HG02884 (cell line): Measurements from ENCODE around the gene TNFSF8.

Experiments used
- ATAC-seq: cut with Tn5 transposase; IDR thresholded peaks from one replicate; pipeline ENCODE4 v1.9.1; 2021; ENCODE audit warnings: mild to moderate bottlenecking, moderate library complexity; ENCODE audit not compliant: unreplicated experiment

TNFSF8 gene

DNA sequence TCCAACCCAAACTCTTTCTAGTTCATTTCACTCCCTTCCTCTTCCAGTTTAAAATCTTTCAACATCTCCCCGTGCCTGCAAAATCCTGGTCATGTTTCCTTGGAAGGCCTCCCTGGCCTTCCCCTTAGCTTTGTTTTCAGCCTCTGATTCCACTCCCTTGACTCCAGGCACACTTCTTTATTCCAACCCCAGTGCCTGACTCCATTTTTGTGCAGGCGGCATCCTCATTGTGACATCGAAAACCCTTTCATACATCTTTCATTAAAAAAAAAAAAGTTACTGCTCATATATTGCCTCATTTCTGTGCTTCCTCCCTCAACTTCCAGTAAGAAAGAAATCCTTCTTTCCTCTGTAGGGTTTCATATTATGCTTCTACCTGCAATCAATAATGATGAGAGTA, 7.1 kb upstream of the TNFSF8 start:
- ATAC-seq = no peak

DNA sequence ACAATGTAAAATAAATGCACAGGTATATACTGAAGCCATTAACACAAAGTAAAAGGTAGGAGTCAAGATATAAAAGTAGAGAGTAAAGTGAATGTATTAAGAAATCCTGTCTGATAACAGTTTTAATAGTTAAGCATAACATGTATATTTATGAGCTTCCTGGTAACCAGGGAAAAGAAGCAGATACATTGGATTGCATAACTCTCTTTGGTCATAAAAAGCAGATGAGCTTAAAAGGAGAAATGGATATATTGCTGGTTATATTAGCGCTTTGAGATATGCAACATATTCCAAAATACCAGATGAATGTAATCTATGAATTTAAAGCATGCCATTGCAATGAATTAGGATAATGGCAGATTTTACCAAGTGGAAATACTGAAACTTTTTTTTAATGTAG, 6.2 kb upstream of the TNFSF8 start:
- ATAC-seq = no peak

- no peak for ATAC-seq
Measured at GRCh38 chr9:114935119-114935518, 4.7 kb upstream of the TNFSF8 start.

DNA sequence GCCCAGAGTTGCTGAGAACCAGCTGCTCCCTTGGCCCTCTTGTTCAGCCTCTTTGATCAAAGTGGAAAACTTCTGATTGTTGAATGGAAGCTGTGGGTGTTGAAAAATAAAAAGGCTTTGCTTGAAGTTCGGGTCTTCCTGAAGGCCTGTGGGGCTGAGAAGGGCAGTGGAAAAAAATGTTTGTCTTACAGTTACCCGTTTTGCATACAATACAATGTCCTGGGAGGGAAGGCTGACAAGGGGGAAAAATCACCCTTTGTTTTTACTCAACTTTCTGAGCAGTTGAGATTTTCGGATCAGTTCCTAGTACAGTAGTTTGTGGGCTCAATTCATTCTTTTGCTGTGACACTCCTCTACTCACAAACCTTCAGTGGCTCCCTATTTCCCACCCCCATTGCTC, 2.1 kb upstream of the TNFSF8 start:
- ATAC-seq = no peak

GRCh38 chr9:114931407-114931806, 1.0 kb upstream of the TNFSF8 start:
- no peak for ATAC-seq

- no peak for ATAC-seq
Measured at GRCh38 chr9:114929201-114929600, 1.2 kb downstream of the TNFSF8 start.

GRCh38 chr9:114928671-114929070, 1.7 kb downstream of the TNFSF8 start:
- ATAC-seq = no peak

DNA sequence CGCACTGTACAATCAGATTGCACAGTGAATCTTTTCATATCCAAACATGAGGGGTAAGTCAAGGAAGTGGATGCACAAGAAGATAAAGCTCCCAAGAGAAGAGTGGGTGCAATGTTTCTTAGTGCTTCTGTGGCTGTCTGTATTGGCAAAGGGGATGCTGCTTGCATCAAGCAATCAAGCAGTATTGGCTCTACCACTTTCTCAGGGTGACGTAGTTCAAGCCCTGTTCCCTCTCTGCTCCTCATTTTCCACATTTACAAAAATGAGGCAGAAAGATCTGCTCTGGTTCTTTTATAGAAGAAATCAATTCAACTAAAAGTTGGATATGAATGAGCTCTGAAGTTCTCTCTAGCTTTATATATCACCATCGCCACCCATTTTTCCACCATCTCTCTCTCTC, 2.3 kb downstream of the TNFSF8 start:
- ATAC-seq = no peak

GRCh38 chr9:114925672-114926071, 4.7 kb downstream of the TNFSF8 start:
- ATAC-seq = no peak

GRCh38 chr9:114925039-114925438, 5.4 kb downstream of the TNFSF8 start:
- ATAC-seq = no peak

DNA sequence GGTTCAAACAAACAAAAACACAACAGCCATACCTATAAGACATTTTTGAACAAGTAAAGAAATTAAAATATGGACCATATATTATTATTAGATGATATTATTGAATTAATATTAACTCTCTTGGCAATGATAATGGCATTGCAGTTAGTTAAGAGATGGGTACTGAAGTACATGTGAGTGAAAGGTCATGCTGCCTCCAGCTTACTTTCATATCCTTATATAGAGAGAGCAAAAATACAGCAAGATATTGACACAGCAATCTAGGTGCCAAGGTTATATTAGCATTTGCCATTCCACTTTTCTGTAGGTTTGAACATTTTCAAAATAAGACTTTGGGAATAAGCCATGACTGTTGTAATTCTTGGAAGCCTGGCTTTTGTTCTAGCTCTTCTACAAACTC, 6.1 kb downstream of the TNFSF8 start:
- ATAC-seq = no peak

GRCh38 chr9:114923918-114924317, 6.5 kb downstream of the TNFSF8 start:
- ATAC-seq = no peak

DNA sequence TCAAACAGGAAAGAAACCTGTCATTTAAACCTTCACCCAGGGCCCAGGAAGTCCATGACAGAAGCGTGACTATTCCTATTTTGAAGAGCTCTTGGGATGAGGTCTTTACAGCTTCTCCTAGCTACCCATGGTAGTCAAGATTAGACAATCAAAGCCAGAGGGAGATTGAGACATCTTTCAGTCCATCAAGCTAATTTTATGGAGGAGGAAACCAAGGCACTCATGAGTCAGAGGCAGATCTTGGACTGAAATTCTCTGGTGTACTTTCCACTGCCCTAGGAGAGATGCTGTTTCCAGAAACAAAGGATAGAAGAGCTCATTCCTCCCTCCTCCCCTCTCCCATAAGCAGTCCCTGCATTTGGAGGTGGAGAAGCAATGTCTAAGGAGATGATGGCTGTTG, 9.2 kb downstream of the TNFSF8 start:
- no peak for ATAC-seq

GRCh38 chr9:114919611-114920010, 10.8 kb downstream of the TNFSF8 start:
- ATAC-seq = no peak

GRCh38 chr9:114916481-114916880, 13.9 kb downstream of the TNFSF8 start:
- ATAC-seq = no peak

DNA sequence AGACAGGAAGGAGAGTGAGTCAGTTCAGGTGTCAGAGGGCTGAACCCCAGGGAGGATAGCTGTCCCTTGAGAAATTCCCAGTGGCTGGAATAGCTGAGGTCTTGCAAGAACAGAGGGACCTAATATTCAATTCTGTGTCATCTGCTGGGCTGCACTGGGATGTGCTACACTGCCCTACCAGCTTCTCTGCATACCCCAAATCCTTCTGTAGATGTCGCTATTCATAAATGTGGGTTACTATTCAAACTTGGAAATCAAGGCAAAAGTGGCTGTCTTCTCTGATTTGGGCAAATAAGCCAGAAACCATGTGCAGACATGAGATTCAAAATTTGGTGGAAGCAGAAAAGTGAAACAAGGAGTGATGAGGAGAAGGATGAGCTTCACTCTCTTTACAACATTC, 16.3 kb downstream of the TNFSF8 start:
- no peak for ATAC-seq

GRCh38 chr9:114913656-114914055, 16.7 kb downstream of the TNFSF8 start:
- no peak for ATAC-seq

DNA sequence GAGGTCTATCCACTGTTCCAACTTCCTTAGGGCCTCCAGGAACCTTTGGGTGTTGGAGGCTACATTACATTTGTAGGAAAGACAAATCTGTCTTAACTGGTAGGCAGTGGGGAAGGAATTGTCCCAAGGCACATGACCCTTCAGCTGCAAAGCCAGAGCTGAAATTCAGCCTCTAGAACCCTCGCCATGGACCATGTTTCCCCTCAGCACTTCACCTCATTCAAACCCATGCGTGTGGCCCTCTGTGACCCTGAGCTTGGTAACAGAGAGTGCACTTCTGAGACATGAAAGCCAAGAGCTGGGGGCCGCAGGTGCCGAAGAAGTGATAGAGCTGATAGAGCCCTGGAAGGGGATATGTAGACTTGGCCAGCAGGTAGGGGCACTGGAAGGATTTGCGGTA, 17.2 kb downstream of the TNFSF8 start:
- ATAC-seq = no peak

- no peak for ATAC-seq
Measured at GRCh38 chr9:114911167-114911821, 19.1 kb downstream of the TNFSF8 start.

- ATAC-seq = no peak
Measured at GRCh38 chr9:114910541-114910940, 19.9 kb downstream of the TNFSF8 start.

DNA sequence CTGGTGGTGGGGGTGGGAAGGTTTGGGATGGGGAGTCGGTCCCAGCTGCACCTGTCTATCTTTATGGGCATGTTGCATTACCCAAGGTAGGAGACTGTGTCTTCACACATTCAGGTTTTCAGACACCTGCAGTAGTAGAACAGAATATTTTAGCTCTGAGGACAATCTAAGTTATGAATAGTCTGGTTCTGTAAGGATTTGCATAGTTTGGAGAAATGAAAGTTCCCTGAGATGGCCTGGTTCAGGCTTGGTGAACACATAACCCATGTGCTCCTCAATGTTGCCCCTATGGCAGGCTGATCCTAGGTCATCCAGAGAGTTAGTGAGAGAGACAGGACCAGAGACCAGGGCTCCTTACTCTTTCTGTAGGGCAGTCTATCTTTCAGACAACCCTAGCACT, 20.7 kb downstream of the TNFSF8 start:
- no peak for ATAC-seq

GRCh38 chr9:114908805-114909448, 21.5 kb downstream of the TNFSF8 start:
- ATAC-seq = no peak

- ATAC-seq = no peak
Measured at GRCh38 chr9:114908104-114908622, 22.2 kb downstream of the TNFSF8 start.
